Measurements from ENCODE around the gene CHGA.

The CHGA gene

GRCh38 chr14:92923744-92924103 is 774 bp downstream of the CHGA start:
- no peak overlapping the region for H3K4me3 ChIP-seq (ENCODE audit: control insufficient read depth, low read depth, low read length)
- DNase-seq (ENCODE audit: low read depth): no peak
- TF ChIP-seq CTCF (IDR thresholded peaks at IDR 0.05; ENCODE audit: control insufficient read depth, insufficient read depth, low read depth, low read length, missing control alignments): no peak

- no peak for DNase-seq (ENCODE audit: low read depth)
- H3K4me3 ChIP-seq (ENCODE audit: control insufficient read depth, low read depth, low read length): no peak overlapping the region
- no peak for TF ChIP-seq CTCF (IDR thresholded peaks at IDR 0.05; ENCODE audit: control insufficient read depth, insufficient read depth, low read depth, low read length, missing control alignments)
These were observed 1.3 kb downstream of the CHGA start for GRCh38 chr14:92924247-92924646.

GRCh38 chr14:92925446-92925845 is 2.5 kb downstream of the CHGA start:
- DNase-seq (ENCODE audit: low read depth): no peak
- TF ChIP-seq CTCF (IDR thresholded peaks at IDR 0.05; ENCODE audit: control insufficient read depth, insufficient read depth, low read depth, low read length, missing control alignments): no peak
- no peak overlapping the region for H3K4me3 ChIP-seq (ENCODE audit: control insufficient read depth, low read depth, low read length)

- no peak for DNase-seq (ENCODE audit: low read depth)
- no peak for TF ChIP-seq CTCF (IDR thresholded peaks at IDR 0.05; ENCODE audit: control insufficient read depth, insufficient read depth, low read depth, low read length, missing control alignments)
- no peak overlapping the region for H3K4me3 ChIP-seq (ENCODE audit: control insufficient read depth, low read depth, low read length)
These were observed 3.4 kb downstream of the CHGA start for GRCh38 chr14:92926180-92926845.

- no peak for DNase-seq (ENCODE audit: low read depth)
- no peak for TF ChIP-seq CTCF (IDR thresholded peaks at IDR 0.05; ENCODE audit: control insufficient read depth, insufficient read depth, low read depth, low read length, missing control alignments)
- H3K4me3 ChIP-seq (ENCODE audit: control insufficient read depth, low read depth, low read length): no peak overlapping the region
These were observed 4.0 kb downstream of the CHGA start for GRCh38 chr14:92926931-92927330.

GRCh38 chr14:92927349-92928257 is 4.7 kb downstream of the CHGA start:
- H3K4me3 ChIP-seq (ENCODE audit: control insufficient read depth, low read depth, low read length): no peak overlapping the region
- no peak for TF ChIP-seq CTCF (IDR thresholded peaks at IDR 0.05; ENCODE audit: control insufficient read depth, insufficient read depth, low read depth, low read length, missing control alignments)
- no peak for DNase-seq (ENCODE audit: low read depth)
